B cell (primary cell): Measurements from ENCODE around the gene CCDC179. TPM values are rescaled to one million over a fixed set of nuclear protein-coding genes. Genes with fewer than 3 reads are reported as not detected.

ENCODE experiments used
- ATAC-seq: fragments of 200-7000 bp; cut with Tn5 transposase; one replicate; pipeline ENCODE4 v1.10.0; 2021; ENCODE audit warnings: low read depth, mild to moderate bottlenecking, moderate number of reproducible peaks, moderate library complexity
- CTCF ChIA-PET: fragments of 350-600 bp; sonication (Branson Sonifier 250); formaldehyde crosslinking; loops from one replicate; lab custom pipeline; 2021; ENCODE audit warnings: antibody characterized with exemption, inconsistent platforms; lab: Charles Lee
- POLR2A ChIA-PET: fragments of 350-600 bp; sonication (Branson Sonifier 250); formaldehyde crosslinking; loops from one replicate; lab custom pipeline; 2021; ENCODE audit warnings: antibody characterized with exemption; lab: Charles Lee
- DNase-seq: peaks from one replicate; pipeline ENCODE4 v3.0.0; 2013
- H2AFZ ChIP-seq: 2 replicates; pipeline ENCODE4 v1.6.1; 2012; ENCODE audit warnings: mild to moderate bottlenecking, low read depth, low read length; ENCODE audit not compliant: insufficient read depth, poor library complexity, severe bottlenecking
- H3K27ac ChIP-seq, 2 donors: 1 replicate in 1 of 2; 2 replicates in 1 of 2; pipeline ENCODE4 v1.5.1; 2012 to 2013; ENCODE audit warnings: low read length in 2 of 2, mild to moderate bottlenecking in 2 of 2, moderate library complexity in 1 of 2
- H3K27me3 ChIP-seq, 4 experiments: fragments of 200-600 bp in 1 of 4; sonication (generic) in 1 of 4; replicated peaks in 1 of 4; 1 replicate in 2 of 4; 2 replicates in 2 of 4; pipeline versions ENCODE4 v1.6.1 to v1.7.0; 2013 to 2016; ENCODE audit warnings: low read length in 3 of 4, mild to moderate bottlenecking in 2 of 4, mixed read lengths in 1 of 4, moderate library complexity in 1 of 4; ENCODE audit not compliant: insufficient read depth in 4 of 4, control insufficient read depth in 3 of 4; ENCODE audit errors: control extremely low read depth in 1 of 4
- H3K36me3 ChIP-seq, 2 experiments: replicated peaks in 1 of 2; 1 replicate in 1 of 2; 2 replicates in 1 of 2; pipeline versions ENCODE4 v1.6.1 to v1.7.1; 2013; ENCODE audit warnings: low read length in 1 of 2; ENCODE audit not compliant: insufficient read depth in 2 of 2, control insufficient read depth in 1 of 2; ENCODE audit errors: control extremely low read depth in 1 of 2, extremely low read depth in 1 of 2
- H3K4me1 ChIP-seq, 2 donors: fragments of 200-600 bp in 1 of 2; sonication (generic) in 1 of 2; 1 replicate in 1 of 2; 2 replicates in 1 of 2; pipeline versions ENCODE4 v1.5.1 to v1.6.1; 2013 to 2017; ENCODE audit warnings: low read length in 2 of 2; ENCODE audit not compliant: control insufficient read depth in 2 of 2, insufficient read depth in 2 of 2
- H3K4me2 ChIP-seq: replicated peaks from 2 replicates; pipeline ENCODE3; 2012; ENCODE audit warnings: mild to moderate bottlenecking, low read depth, low read length; ENCODE audit not compliant: poor library complexity, severe bottlenecking
- H3K4me3 ChIP-seq, 5 experiments: fragments of 200-600 bp in 1 of 5; sonication (generic) in 1 of 5; 1 replicate in 3 of 5; 2 replicates in 2 of 5; pipeline versions ENCODE4 v1.5.1 to v1.7.0; 2011 to 2016; ENCODE audit warnings: low read length in 4 of 5, mild to moderate bottlenecking in 4 of 5, low read depth in 2 of 5, control low read depth in 1 of 5, moderate library complexity in 1 of 5; ENCODE audit not compliant: insufficient read depth in 1 of 5; ENCODE audit errors: control extremely low read depth in 1 of 5, extremely low read depth in 1 of 5
- H3K79me2 ChIP-seq: fragments of 200-600 bp; sonication (generic); one replicate; pipeline ENCODE4 v1.6.0; 2016; ENCODE audit warnings: low read length; ENCODE audit not compliant: control insufficient read depth, insufficient read depth
- H3K9ac ChIP-seq: fragments of 200-600 bp; sonication (generic); 2 replicates; pipeline ENCODE4 v1.6.1; 2017; ENCODE audit warnings: mild to moderate bottlenecking, low read length, moderate library complexity
- H3K9me3 ChIP-seq, 3 donors: one replicate each; pipeline versions ENCODE4 v1.6.1 to v1.7.1; 2013; ENCODE audit warnings: low read length in 2 of 3; ENCODE audit not compliant: control insufficient read depth in 2 of 3, insufficient read depth in 1 of 3; ENCODE audit errors: control extremely low read depth in 1 of 3
- H4K20me1 ChIP-seq: 2 replicates; pipeline ENCODE4 v1.6.0; 2012; ENCODE audit warnings: mild to moderate bottlenecking, low read length; ENCODE audit not compliant: insufficient read depth, control insufficient read depth, poor library complexity, severe bottlenecking
- H3K27ac Mint-ChIP-seq: one replicate; pipeline ENCODE4 v1.8.0; 2021; ENCODE audit warnings: mixed read lengths
- H3K27me3 Mint-ChIP-seq: one replicate; pipeline ENCODE4 v1.8.0; 2021; ENCODE audit warnings: mixed read lengths
- H3K4me1 Mint-ChIP-seq: one replicate; pipeline ENCODE4 v1.8.0; 2021; ENCODE audit warnings: mixed read lengths
- H3K4me3 Mint-ChIP-seq: one replicate; pipeline ENCODE4 v1.8.0; 2021; ENCODE audit warnings: mixed read lengths
- H3K9me3 Mint-ChIP-seq: one replicate; pipeline ENCODE4 v1.8.0; 2022; ENCODE audit warnings: mixed read lengths; ENCODE audit not compliant: insufficient read depth
- EZH2 ChIP-seq: IDR thresholded peaks from 2 replicates; pipeline ENCODE4 v1.6.1; 2012; ENCODE audit warnings: borderline replicate concordance, low read depth, mild to moderate bottlenecking, moderate library complexity, low read length; ENCODE audit not compliant: insufficient read depth, poor library complexity, severe bottlenecking
- WGBS: methylation state at CpG from one replicate; pipeline ENCODE4 v1.1.5; 2013; ENCODE audit warnings: missing lambda C conversion rate; ENCODE audit not compliant: insufficient coverage; 5-methylcytosine and 5-hydroxymethylcytosine counted together
- intact Hi-C: fragments of 100-400 bp; cut with micrococcal nuclease; formaldehyde crosslinking; loops from one replicate; pipeline ENCODE4 v1.10.0; 2022
- polyA plus RNA-seq: library from polyadenylated mRNA; depleted of rRNA; stranded (reverse); fragments of >200 nt; gene quantifications from 2 replicates; pipeline ENCODE4 v1.2.3, GENCODE V29; 2012
- total RNA-seq, 2 donors: library from RNA; stranded (reverse); fragments of 120-200 nt in 1 of 2; gene quantifications; 1 replicate in 1 of 2; 2 replicates in 1 of 2; pipeline versions ENCODE4 v1.2.3 to v1.2.4, GENCODE V29; 2013 to 2022
- TF ChIP-seq, protein P1 (sequence below): fragments of 200-600 bp; IDR thresholded peaks from one replicate; pipeline ENCODE4 v1.8.0; 2022; ENCODE audit warnings: antibody characterized with exemption, mild to moderate bottlenecking

Gene CCDC179
- total and polyA plus RNA-seq, 2 donors (not counting 1 experiment from before 2014, with no cell fraction given): not detected

DNA sequence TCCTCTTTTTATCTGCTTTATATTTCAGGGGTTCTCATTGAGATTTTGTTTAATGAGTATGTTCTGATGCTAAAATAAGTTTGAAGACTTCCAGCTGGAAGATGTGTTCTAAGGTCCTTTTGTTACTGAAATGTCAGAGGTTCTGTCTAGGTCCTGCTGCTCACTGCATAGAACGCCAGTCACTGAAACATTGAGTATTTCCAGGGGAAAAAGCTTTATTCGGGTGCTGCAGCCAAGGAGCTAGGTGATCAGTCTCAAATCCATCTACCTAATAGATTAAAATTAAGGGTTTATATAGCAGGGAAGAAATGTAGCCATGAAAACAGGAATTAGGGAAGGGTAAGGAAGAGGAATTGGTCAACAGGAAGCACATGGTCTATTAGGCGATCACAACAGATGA lies 50.4 kb downstream of the CCDC179 start:
- peaks cover 6 to 19% of the 10 kb centered on the region in 2 donors for H3K4me1 ChIP-seq
- H3K79me2 ChIP-seq: no peaks in the 10 kb centered on the region
- no peak overlapping the region for H3K27ac Mint-ChIP-seq
- 88% methylated on average over 1 of the region's 3 CpGs for WGBS
- no peak overlapping the region for H3K9ac ChIP-seq
- H3K27me3 Mint-ChIP-seq: no peaks in the 10 kb centered on the region
- no peaks in the 10 kb centered on the region for H3K27me3 ChIP-seq
- H3K4me3 Mint-ChIP-seq: no peak overlapping the region
- TF ChIP-seq, protein P1, sequence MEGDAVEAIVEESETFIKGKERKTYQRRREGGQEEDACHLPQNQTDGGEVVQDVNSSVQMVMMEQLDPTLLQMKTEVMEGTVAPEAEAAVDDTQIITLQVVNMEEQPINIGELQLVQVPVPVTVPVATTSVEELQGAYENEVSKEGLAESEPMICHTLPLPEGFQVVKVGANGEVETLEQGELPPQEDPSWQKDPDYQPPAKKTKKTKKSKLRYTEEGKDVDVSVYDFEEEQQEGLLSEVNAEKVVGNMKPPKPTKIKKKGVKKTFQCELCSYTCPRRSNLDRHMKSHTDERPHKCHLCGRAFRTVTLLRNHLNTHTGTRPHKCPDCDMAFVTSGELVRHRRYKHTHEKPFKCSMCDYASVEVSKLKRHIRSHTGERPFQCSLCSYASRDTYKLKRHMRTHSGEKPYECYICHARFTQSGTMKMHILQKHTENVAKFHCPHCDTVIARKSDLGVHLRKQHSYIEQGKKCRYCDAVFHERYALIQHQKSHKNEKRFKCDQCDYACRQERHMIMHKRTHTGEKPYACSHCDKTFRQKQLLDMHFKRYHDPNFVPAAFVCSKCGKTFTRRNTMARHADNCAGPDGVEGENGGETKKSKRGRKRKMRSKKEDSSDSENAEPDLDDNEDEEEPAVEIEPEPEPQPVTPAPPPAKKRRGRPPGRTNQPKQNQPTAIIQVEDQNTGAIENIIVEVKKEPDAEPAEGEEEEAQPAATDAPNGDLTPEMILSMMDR: no peak
- no peak for TF ChIP-seq EZH2
- H3K4me2 ChIP-seq: no peak overlapping the region
- ATAC-seq: no peak
- POLR2A ChIA-PET: no interaction called here
- no peaks in the 10 kb centered on the region for H4K20me1 ChIP-seq
- H3K4me1 Mint-ChIP-seq: peaks cover 23% of the 10 kb centered on the region
- no peak overlapping the region for H2AFZ ChIP-seq
- H3K9me3 Mint-ChIP-seq: peaks cover 6% of the 10 kb centered on the region
- H3K9me3 ChIP-seq: no peaks in the 10 kb centered on the region
- no peak overlapping the region for H3K27ac ChIP-seq
- CTCF ChIA-PET: interaction anchor here (1.2 to 2.2 kb wide), 2 partner anchors 21 to 24 kb away, joined by 4 to 8 read pairs; no protein-coding TSS in a partner anchor
- H3K36me3 ChIP-seq: no peaks in the 10 kb centered on the region
- H3K4me3 ChIP-seq: no peak overlapping the region
- intact Hi-C loops: no loop called here
- no peak for DNase-seq

DNA sequence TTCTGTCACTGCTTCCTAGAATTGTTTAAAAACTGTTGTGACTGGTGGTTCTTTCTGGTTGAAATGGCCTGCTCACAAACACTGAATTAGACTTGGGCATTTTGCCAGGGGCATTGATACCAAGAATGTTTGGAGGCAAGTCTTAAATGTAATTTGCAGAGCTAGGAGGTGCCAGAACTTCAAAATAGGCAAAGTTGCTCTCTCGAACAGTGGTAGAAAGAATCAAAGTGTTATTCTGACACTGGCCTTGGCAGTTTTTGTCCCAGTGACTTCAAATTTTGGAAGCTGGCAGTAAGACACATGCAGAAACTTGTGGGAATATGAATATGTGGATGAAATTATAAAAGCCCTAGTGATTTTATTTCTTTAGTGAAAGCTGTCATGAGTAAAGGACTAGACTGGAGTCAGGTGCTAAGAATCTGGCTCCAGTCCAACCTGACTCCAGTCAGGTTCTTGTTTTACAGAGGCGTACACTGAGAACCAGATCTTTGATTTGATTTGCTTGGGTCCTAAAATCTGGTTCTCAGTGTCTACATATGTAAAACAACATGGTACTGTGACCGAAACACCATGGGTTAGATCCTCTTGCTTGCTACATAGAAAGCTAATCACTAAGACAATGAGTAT lies 51.6 kb downstream of the CCDC179 start:
- Mint-ChIP-seq H3K4me3 (no peak overlapping the region), H3K27me3 (no peaks in the 10 kb centered on the region), H3K4me1 (peaks cover 23% of the 10 kb centered on the region), H3K9me3 (peaks cover 6% of the 10 kb centered on the region), H3K27ac (no peak overlapping the region)
- Histone ChIP-seq H3K4me1 (peaks cover 6 to 19% of the 10 kb centered on the region in 2 donors), H3K4me3 (no peak overlapping the region), H3K36me3 (no peaks in the 10 kb centered on the region), H3K27me3 (peaks cover 0 to 3% (median 0%) of the 10 kb centered on the region in 4 experiments), H2AFZ (no peak overlapping the region), H4K20me1 (no peaks in the 10 kb centered on the region), H3K27ac (no peak overlapping the region), H3K9ac (no peak overlapping the region), H3K79me2 (no peaks in the 10 kb centered on the region), H3K9me3 (no peaks in the 10 kb centered on the region), H3K4me2 (peak overlapping the region; percentile 1)
- CTCF ChIA-PET: interaction anchor here (0.6 to 2.2 kb wide), 3 partner anchors 20 to 96 kb away, joined by 4 to 8 read pairs (median 4); partner anchors contain the start of gene SVIP
- intact Hi-C loops: no loop called here
- TF ChIP-seq, protein P1: no peak
- TF ChIP-seq EZH2: no peak
- DNase-seq (no peak), ATAC-seq (no peak)
- POLR2A ChIA-PET: no interaction called here
- 91% methylated on average over 2 of the region's 3 CpGs for WGBS
